Epithelial cell of esophagus (primary cell): ENCODE results near the gene APBA1.

Experiments
- DNase-seq: peaks from one replicate; pipeline ENCODE4 v3.0.0; 2010; ENCODE audit warnings: low read depth
- H3K4me3 ChIP-seq: 2 replicates; pipeline ENCODE4 v1.5.1; 2011; ENCODE audit warnings: mild to moderate bottlenecking, low read length, control low read depth
- CTCF ChIP-seq: IDR thresholded peaks from 2 replicates; pipeline ENCODE4 v1.5.1; 2011; ENCODE audit warnings: low read depth, mild to moderate bottlenecking, low read length, control low read depth, inconsistent platforms; ENCODE audit not compliant: insufficient read depth; ENCODE audit errors: missing control alignments

The APBA1 gene

GRCh38 chr9:69519470-69520240 is 152.5 kb downstream of the APBA1 start:
- TF ChIP-seq CTCF, result no peak
- no peak for DNase-seq
- H3K4me3 ChIP-seq, result no peak overlapping the region

- DNase-seq, result no peak
- no peak for TF ChIP-seq CTCF
- H3K4me3 ChIP-seq, result no peak overlapping the region
Measured at GRCh38 chr9:69516353-69517322, 155.5 kb downstream of the APBA1 start.

GRCh38 chr9:69515810-69516209 is 156.4 kb downstream of the APBA1 start:
- no peak for TF ChIP-seq CTCF
- H3K4me3 ChIP-seq, result no peak overlapping the region
- DNase-seq, result no peak

- DNase-seq, result no peak
- H3K4me3 ChIP-seq, result no peak overlapping the region
- no peak for TF ChIP-seq CTCF
Measured at GRCh38 chr9:69513141-69513820, 158.9 kb downstream of the APBA1 start.

GRCh38 chr9:69504058-69504457 is 168.1 kb downstream of the APBA1 start:
- H3K4me3 ChIP-seq, result no peak overlapping the region
- DNase-seq, result no peak
- TF ChIP-seq CTCF, result no peak

GRCh38 chr9:69502671-69503301 is 169.4 kb downstream of the APBA1 start:
- no peak overlapping the region for H3K4me3 ChIP-seq
- peak; percentile 30 for DNase-seq
- TF ChIP-seq CTCF, result no peak
